HuH-7 (cell line): ENCODE data around the gene ISCA2.

Experiments
- DNase-seq: peaks from one replicate; pipeline ENCODE4 v3.0.0; 2011; ENCODE audit warnings: low spot score

The ISCA2 gene

GRCh38 chr14:74508844-74509428 lies 15.4 kb downstream of the ISCA2 start:
- no peak for DNase-seq

- DNase-seq = no peak
Measured at GRCh38 chr14:74509587-74510222, 16.1 kb downstream of the ISCA2 start.

GRCh38 chr14:74510223-74510931 lies 16.8 kb downstream of the ISCA2 start:
- DNase-seq = no peak

GRCh38 chr14:74510959-74511409 lies 17.4 kb downstream of the ISCA2 start:
- DNase-seq = no peak

- no peak for DNase-seq
Measured at GRCh38 chr14:74511966-74512830, 18.6 kb downstream of the ISCA2 start.

GRCh38 chr14:74514471-74514941 lies 20.9 kb downstream of the ISCA2 start:
- DNase-seq = no peak

- no peak for DNase-seq
Measured at GRCh38 chr14:74515891-74516412, 22.4 kb downstream of the ISCA2 start.

GRCh38 chr14:74516451-74517160 lies 23.0 kb downstream of the ISCA2 start:
- DNase-seq = no peak

GRCh38 chr14:74517731-74518130 lies 24.2 kb downstream of the ISCA2 start:
- no peak for DNase-seq

GRCh38 chr14:74518221-74518620 lies 24.7 kb downstream of the ISCA2 start:
- no peak for DNase-seq

GRCh38 chr14:74519316-74520074 lies 25.9 kb downstream of the ISCA2 start:
- no peak for DNase-seq

- no peak for DNase-seq
Measured at GRCh38 chr14:74521756-74522155, 28.2 kb downstream of the ISCA2 start.

- no peak for DNase-seq
Measured at GRCh38 chr14:74522740-74523139, 29.2 kb downstream of the ISCA2 start.

- no peak for DNase-seq
Measured at GRCh38 chr14:74524076-74524811, 30.7 kb downstream of the ISCA2 start.

GRCh38 chr14:74524812-74525135 lies 31.2 kb downstream of the ISCA2 start:
- no peak for DNase-seq

- no peak for DNase-seq
Measured at GRCh38 chr14:74525361-74525851, 31.8 kb downstream of the ISCA2 start.

- DNase-seq = no peak
Measured at GRCh38 chr14:74526854-74527585, 33.5 kb downstream of the ISCA2 start.

GRCh38 chr14:74527736-74528280 lies 34.2 kb downstream of the ISCA2 start:
- DNase-seq = no peak

- no peak for DNase-seq
Measured at GRCh38 chr14:74528406-74528805, 34.8 kb downstream of the ISCA2 start.
